ENCODE results near the gene SLC5A2.

DNA sequence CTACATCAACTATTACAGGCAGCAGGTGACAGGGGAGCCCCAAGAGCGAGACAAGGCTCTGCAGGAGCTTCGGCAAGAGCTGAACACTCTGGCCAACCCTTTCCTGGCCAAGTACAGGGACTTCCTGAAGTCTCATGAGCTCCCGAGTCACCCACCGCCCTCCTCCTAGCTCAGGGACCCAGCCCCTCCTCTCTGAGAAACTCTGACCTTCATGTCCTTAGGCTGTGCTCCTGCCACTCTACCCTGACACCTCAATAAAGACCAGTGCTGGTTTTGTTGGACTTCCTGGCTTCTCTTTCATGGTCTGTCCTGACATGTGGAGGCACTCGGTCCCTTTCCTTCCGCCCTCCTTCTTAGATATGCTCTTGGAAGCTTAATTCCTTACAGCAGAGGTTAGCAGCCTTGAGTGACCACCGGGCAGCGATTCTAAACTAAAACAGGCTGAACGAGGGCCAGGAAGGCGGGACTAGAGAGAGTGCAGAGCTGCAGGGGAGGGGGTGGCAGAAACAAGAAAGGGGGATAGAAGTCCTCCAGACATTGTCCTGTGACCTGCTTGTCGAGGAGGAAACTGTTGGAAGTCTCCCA, 45.7 kb downstream of the SLC5A2 start:
- TF ChIP-seq, protein P1, sequence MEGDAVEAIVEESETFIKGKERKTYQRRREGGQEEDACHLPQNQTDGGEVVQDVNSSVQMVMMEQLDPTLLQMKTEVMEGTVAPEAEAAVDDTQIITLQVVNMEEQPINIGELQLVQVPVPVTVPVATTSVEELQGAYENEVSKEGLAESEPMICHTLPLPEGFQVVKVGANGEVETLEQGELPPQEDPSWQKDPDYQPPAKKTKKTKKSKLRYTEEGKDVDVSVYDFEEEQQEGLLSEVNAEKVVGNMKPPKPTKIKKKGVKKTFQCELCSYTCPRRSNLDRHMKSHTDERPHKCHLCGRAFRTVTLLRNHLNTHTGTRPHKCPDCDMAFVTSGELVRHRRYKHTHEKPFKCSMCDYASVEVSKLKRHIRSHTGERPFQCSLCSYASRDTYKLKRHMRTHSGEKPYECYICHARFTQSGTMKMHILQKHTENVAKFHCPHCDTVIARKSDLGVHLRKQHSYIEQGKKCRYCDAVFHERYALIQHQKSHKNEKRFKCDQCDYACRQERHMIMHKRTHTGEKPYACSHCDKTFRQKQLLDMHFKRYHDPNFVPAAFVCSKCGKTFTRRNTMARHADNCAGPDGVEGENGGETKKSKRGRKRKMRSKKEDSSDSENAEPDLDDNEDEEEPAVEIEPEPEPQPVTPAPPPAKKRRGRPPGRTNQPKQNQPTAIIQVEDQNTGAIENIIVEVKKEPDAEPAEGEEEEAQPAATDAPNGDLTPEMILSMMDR (IDR thresholded peaks at IDR 0.05; ENCODE audit: poor library complexity): no peak
- TF ChIP-seq EZH2 (IDR thresholded peaks at IDR 0.05; ENCODE audit: borderline replicate concordance) (no peak), EZH2phosphoT487 (IDR thresholded peaks at IDR 0.05; ENCODE audit: low read depth, severe bottlenecking, unreplicated experiment) (no peak)
